Kidney (tissue), 14 donors: ENCODE measurements around the gene APPL2. TPM values are rescaled to one million over a fixed set of nuclear protein-coding genes. Genes with fewer than 3 reads are reported as not detected.

ENCODE experiments used
- DNase-seq, 5 donors: peaks; one replicate each; pipeline ENCODE4 v3.0.0-alpha.2; 2013 to 2020
- FAIRE-seq: peaks from 2 replicates; lab custom pipeline; 2012; peaks lifted over from hg19 to GRCh38; lab: Jason Lieb, UNC
- H3K27ac ChIP-seq, 2 donors: one replicate each; pipeline ENCODE4 v1.7.0; 2013; ENCODE audit warnings: low read depth in 2 of 2, low read length in 2 of 2, inconsistent platforms in 1 of 2
- H3K27me3 ChIP-seq: one replicate; pipeline ENCODE4 v1.7.1; 2013; ENCODE audit warnings: low read length, inconsistent platforms; ENCODE audit not compliant: control insufficient read depth, insufficient read depth
- H3K36me3 ChIP-seq, 3 donors: one replicate each; pipeline versions ENCODE4 v1.7.0 to v1.7.1; 2013; ENCODE audit warnings: low read length in 3 of 3, control low read depth in 1 of 3, inconsistent platforms in 1 of 3; ENCODE audit not compliant: insufficient read depth in 3 of 3, control insufficient read depth in 2 of 3
- H3K4me1 ChIP-seq, 3 donors: one replicate each; pipeline versions ENCODE4 v1.7.0 to v1.7.1; 2013; ENCODE audit warnings: low read length in 3 of 3, inconsistent platforms in 1 of 3, low read depth in 1 of 3; ENCODE audit not compliant: control insufficient read depth in 2 of 3, insufficient read depth in 2 of 3
- H3K4me3 ChIP-seq, 3 donors: one replicate each; pipeline versions ENCODE4 v1.7.0 to v1.8.1; 2013; ENCODE audit warnings: low read length in 3 of 3, control low read depth in 1 of 3, inconsistent platforms in 1 of 3
- H3K9ac ChIP-seq, 3 donors: one replicate each; pipeline versions ENCODE4 v1.7.0 to v1.7.1; 2013; ENCODE audit warnings: low read length in 3 of 3, control low read depth in 1 of 3, inconsistent platforms in 1 of 3
- H3K9me3 ChIP-seq, 3 donors: one replicate each; pipeline versions ENCODE4 v1.7.0 to v1.7.1; 2013; ENCODE audit warnings: low read length in 3 of 3, control low read depth in 1 of 3, inconsistent platforms in 1 of 3; ENCODE audit not compliant: control insufficient read depth in 2 of 3, insufficient read depth in 1 of 3
- intact Hi-C: fragments of 100-400 bp; cut with DNase I; formaldehyde crosslinking; loops from one replicate; pipeline ENCODE4 v1.11.1; 2022
- polyA plus RNA-seq: library from polyadenylated mRNA; stranded (reverse); fragments of 350-450 nt; fragmentation: Illumina TruSeq; extraction: RNeasy Lipid Tissue Mini Kit (QIAGEN cat#74804); gene quantifications from one replicate; pipeline ENCODE4 v1.2.3, GENCODE V29; 2014; ENCODE audit warnings: low read depth, low replicate concordance; ENCODE audit not compliant: insufficient read depth
- total RNA-seq: library from RNA; stranded (reverse); fragmentation: NEBNext Ultra II Directional; extraction: Animal tissue kit (Norgen Biotek cat#: 25700); gene quantifications from one replicate; pipeline ENCODE4 v1.2.1, GENCODE V29; 2021
- TF ChIP-seq, protein P1 (sequence below): IDR thresholded peaks from 3 replicates; pipeline ENCODE4 v1.5.1; 2012; ENCODE audit warnings: mild to moderate bottlenecking, moderate library complexity, borderline replicate concordance; ENCODE audit not compliant: insufficient read depth; ENCODE audit errors: extremely low read depth
- donor health status: control.
- donor health status: control.
- donor health status: control.
- donor health status: control.
- donor health status: control.
- donor health status: DM: yes; HTN: yes; CAD: no.
- donor health status: Normal renal cell carcinoma (clear cell type).

The APPL2 gene
- total and polyA plus RNA-seq, 2 donors from 2014 or later, result 17.9 to 42.5 TPM

DNA sequence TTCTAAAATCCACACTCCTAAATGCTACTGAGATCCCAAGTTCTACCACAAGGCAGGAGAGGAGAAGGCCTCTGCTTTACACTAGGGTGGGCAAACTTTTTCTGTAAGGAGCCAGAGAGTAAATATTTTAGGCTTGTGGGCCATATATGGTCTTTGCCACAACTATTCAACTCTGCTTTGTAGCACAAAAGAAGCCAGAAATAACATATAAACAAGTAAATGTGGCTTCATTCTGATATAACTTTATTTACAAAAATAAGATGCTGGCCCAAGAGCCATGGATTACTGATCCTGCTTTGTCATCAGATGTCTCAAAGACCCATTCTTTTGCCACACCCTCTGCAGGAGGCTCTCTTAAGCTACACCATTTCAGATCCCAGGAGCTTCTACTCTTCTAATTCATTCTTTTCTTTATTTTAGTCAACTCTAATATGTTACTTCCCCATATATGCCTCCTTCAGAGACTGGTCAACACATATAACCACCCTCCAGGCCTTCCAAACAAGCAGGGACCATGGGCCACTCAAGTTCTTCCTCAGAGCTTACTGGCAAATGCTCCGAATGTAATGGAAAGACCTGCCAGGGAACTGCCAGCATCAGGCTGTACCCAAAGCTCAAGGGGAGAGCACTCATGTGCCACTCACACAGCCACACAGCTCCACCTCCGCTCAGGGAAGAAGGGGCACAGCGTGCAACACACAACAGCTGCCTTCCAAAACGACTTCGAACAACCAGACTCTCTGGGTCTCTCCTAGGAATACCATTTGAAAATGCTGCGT lies 15.6 kb downstream of the APPL2 start:
- Histone ChIP-seq H3K4me1 (peaks cover 0 to 18% (median under 1%) of the 10 kb centered on the region in 3 donors), H3K27ac (no peak overlapping the region), H3K9me3 (no peaks in the 10 kb centered on the region), H3K4me3 (no peak overlapping the region), H3K36me3 (peaks cover 3 to 28% (median 17%) of the 10 kb centered on the region in 3 donors), H3K9ac (no peak overlapping the region), H3K27me3 (no peaks in the 10 kb centered on the region)
- intact Hi-C loops, result no loop called here
- FAIRE-seq (no peak), DNase-seq (no peak)
- TF ChIP-seq, protein P1, sequence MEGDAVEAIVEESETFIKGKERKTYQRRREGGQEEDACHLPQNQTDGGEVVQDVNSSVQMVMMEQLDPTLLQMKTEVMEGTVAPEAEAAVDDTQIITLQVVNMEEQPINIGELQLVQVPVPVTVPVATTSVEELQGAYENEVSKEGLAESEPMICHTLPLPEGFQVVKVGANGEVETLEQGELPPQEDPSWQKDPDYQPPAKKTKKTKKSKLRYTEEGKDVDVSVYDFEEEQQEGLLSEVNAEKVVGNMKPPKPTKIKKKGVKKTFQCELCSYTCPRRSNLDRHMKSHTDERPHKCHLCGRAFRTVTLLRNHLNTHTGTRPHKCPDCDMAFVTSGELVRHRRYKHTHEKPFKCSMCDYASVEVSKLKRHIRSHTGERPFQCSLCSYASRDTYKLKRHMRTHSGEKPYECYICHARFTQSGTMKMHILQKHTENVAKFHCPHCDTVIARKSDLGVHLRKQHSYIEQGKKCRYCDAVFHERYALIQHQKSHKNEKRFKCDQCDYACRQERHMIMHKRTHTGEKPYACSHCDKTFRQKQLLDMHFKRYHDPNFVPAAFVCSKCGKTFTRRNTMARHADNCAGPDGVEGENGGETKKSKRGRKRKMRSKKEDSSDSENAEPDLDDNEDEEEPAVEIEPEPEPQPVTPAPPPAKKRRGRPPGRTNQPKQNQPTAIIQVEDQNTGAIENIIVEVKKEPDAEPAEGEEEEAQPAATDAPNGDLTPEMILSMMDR, result no peak

DNA sequence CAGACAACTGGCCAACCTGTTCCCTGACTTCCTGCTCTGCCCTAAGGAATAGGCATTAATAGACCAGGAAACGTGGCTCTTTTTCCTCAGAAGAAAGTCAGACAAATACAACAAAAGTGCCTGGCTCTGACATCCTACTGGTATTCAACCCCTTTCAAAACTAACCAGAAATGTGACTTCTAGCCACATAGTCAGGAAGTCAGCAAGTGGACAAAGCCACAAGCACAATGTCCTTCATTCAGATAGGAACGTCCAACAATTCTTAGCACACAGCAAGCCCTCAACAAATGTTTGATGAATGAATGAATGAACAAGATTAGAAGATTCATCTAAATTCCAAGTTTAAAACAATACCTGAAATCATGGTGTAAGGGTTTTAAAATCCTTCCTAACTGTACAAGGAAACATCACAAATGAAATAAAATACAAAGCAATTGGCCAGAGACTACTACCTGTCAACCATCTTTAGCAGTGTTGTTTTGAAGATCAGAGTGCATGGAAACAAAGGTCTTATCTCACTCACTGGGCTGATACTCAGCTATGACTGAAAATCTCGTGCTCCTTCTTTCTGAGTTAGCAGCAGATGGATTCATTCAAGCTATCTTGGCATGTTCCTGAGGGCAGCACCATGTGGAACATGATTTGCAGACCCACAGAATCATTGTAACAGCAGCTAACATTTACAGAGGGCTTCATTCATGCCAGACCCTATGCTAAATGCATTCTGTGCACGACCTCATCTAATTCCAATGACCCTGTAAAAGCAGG lies 16.5 kb downstream of the APPL2 start:
- intact Hi-C loops, result no loop called here
- Histone ChIP-seq H3K27me3 (no peaks in the 10 kb centered on the region), H3K27ac (no peak overlapping the region), H3K9me3 (no peaks in the 10 kb centered on the region), H3K4me1 (peaks cover 0 to 22% (median 8%) of the 10 kb centered on the region in 3 donors), H3K36me3 (peaks cover 3 to 33% (median 17%) of the 10 kb centered on the region in 3 donors), H3K9ac (no peak overlapping the region), H3K4me3 (no peak overlapping the region)
- TF ChIP-seq, protein P1, result no peak
- FAIRE-seq (no peak), DNase-seq (no peak)

- Histone ChIP-seq H3K4me1 (peaks cover 0 to 19% (median 8%) of the 10 kb centered on the region in 3 donors), H3K27ac (no peak overlapping the region), H3K4me3 (no peak overlapping the region), H3K36me3 (peaks cover 3 to 34% (median 17%) of the 10 kb centered on the region in 3 donors), H3K9me3 (no peaks in the 10 kb centered on the region), H3K27me3 (no peaks in the 10 kb centered on the region), H3K9ac (no peak overlapping the region)
- FAIRE-seq (no peak), DNase-seq (no peak)
- TF ChIP-seq, protein P1, result no peak
- intact Hi-C loops, result no loop called here
Observed at GRCh38 chr12:105218434-105218833, 17.5 kb downstream of the APPL2 start.
